ENCODE data around the gene SLIT1.
A peak's percentile ranks its signal among the peaks of the same experiment; 100 is the strongest.

Gene SLIT1

GRCh38 chr10:97078261-97078937 is 107.4 kb downstream of the SLIT1 start:
- no peak for DNase-seq

GRCh38 chr10:97076781-97077180 is 109.0 kb downstream of the SLIT1 start:
- DNase-seq: no peak

GRCh38 chr10:97075961-97076525 is 109.7 kb downstream of the SLIT1 start:
- DNase-seq: no peak

DNA sequence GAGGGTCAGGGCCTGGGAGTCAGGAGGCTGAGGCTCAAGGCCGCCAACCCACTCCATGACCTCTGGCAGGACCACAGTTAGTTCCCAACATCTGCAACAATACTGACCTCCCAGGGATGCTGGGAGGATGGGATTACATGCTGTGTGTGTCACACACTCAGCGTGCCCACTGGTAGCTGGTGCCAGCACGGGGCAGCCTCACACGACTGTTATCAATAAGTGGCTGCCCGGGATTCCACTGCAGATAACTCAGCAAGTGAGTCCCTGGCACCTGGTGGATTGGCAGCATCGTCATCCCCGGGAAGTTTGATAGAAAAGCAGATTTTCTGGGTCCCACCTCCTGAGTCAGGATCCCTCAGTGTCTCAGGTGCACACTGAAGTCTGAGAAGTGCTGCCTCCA is 110.3 kb downstream of the SLIT1 start:
- DNase-seq: no peak

- no peak for DNase-seq
These were observed 111.3 kb downstream of the SLIT1 start for GRCh38 chr10:97074256-97075145.

- peak; percentile 64 for DNase-seq
These were observed 112.7 kb downstream of the SLIT1 start for GRCh38 chr10:97072851-97073665.

GRCh38 chr10:97071496-97071895 is 114.3 kb downstream of the SLIT1 start:
- no peak for DNase-seq

GRCh38 chr10:97069576-97070362 is 116.0 kb downstream of the SLIT1 start:
- no peak for DNase-seq

GRCh38 chr10:97069026-97069425 is 116.7 kb downstream of the SLIT1 start:
- no peak for DNase-seq

DNA sequence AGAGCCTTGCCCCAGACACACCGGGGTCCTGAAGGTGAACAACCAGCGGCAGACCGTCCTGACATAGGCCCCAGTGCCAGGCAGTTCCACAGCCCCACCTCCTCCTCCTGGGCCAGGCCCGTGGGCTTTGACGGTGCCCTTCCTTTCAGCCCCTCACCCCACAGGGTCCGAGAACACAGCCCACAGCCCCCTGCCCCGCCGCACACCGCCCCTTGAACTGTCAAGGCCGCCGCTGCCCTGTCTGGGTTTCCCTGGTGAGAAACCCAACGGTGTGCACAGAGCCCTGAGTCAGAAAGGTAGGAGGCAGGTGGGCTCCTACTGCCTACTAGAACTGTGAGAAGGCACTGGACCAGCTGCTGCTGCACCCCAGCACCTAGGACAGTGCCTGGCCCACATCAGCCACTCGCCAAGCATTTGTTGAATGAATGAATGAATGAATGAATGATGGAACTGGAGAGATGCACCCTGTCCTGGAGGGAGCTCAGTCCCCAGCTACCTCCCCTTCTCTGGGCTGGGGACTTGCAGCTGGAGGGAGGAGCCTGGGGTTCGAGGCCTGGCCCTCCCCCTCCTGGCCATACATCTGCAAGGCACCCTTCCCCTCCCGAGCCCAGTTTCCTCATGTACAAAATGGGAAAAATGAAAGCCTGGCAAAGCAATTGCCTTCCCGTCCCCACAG is 117.9 kb downstream of the SLIT1 start:
- no peak for DNase-seq

DNA sequence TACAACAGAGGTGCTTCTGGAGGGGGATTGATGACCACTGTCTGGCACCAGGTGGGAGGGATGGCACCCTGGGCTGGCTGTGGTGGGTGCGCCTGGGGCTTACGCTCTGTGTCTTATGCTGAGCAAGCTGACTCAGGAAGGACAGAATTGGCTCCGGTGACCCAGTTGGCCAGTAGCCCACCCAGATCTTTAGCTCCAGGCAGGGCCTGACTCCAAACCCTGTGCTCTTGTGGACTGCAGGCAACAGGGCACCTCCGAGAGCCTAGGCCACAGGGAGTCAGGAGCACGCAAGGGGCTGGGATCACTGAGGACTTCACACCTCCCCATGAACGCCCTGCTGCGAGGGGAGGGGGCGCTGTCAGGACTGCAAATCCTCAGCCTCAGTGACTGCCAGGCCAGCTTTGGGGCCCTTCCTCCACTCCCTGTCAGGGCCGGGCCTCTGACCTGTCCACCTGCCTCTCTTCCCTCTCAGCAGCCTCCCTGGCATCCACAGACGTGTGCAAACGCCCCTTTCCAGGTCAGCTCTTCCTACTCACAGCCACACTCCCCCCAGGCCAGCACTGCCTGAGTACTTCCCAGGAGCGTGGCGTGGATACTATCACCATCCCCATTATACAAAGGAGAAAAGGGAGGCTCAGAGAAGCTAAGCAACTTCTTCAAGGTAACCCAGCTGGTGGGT is 118.7 kb downstream of the SLIT1 start:
- DNase-seq: no peak

DNA sequence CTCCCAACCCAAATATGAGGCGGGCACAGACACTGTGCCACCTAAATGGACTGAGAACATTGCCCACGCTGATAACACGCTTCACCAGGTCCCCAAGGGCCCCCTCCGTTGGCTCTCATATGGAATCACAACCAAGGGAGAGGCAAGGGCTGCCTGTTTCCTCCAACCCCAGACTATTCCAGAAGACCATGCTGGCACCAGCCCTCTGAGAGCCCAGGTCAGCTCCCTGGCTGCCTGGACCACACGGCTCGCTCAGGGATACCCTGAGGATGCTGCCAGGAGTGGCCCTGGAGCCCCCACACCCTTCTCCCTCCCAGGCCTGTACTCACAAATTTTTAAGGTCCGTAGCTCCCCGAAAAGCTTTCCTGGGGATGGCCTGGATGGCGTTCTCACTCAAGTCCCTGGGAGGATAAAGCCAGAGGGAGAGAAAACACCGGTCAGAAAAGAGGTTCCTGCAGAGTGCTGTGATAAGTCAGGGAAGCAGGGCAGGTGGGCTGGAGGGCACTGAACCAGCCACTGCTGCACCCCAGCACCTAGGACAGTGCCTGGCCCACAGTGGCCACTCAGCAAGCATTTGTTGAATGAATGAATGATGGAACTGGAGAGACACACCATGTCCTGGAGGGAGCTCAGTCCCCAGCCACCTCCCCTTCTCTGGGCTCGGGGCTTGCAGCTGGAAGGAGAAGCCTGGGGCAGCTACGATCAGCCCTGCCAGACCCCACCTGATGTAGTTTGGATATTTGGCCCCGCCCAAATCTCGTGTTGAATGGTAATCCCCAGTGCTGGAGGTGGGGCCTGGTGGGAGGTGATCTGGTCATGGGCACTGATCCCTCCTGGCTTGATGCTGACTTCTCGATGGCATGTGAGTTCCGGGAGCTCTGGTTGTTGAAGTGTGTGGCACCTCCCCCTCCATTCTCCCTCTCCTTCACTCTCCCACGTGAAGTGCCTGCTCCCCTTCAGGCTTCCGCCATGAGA is 119.8 kb downstream of the SLIT1 start:
- no peak for DNase-seq

- DNase-seq: no peak
These were observed 120.6 kb downstream of the SLIT1 start for GRCh38 chr10:97065128-97065527.

DNA sequence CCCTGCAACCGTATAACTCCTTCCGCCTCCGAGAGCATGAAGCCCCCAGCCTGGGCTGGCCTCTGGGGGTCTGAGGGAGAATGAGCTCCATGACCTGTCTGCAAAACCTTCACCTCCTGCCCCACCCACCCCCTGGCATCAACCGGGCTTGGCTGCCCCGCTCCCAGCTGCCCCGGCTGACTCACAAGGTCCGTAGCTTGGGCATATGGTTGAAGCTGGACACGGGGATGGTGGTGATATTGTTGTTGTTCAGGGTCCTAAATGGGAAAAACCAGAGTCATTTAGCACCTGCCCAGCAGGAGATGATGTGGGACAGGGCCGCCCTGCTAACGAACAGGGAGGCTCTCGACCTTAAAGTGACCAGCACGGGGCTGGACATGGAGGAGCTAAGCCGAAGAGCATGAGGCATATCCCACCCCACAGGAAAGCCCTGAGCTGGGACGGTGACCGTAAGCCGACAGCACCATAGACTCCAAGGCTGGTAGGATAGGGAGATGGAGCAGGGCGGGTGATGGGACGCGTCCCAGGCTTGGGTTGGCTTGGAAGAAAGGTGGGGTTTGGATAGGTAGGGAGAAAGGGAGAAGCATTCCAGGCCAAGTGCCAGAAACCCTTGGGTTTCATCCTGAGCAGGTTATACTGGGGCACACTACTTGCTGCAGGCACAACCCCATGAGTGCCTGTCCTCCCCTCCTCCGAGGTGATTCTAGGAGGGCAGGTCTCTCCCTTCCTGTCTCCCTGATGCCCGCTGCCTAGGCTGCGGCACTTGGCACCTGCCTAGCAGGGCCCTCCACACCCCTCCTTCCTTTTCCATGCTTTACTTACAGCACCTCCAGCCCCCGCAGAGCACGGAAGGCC is 121.5 kb downstream of the SLIT1 start:
- DNase-seq: no peak

GRCh38 chr10:97063271-97063982 is 122.3 kb downstream of the SLIT1 start:
- DNase-seq: no peak

DNA sequence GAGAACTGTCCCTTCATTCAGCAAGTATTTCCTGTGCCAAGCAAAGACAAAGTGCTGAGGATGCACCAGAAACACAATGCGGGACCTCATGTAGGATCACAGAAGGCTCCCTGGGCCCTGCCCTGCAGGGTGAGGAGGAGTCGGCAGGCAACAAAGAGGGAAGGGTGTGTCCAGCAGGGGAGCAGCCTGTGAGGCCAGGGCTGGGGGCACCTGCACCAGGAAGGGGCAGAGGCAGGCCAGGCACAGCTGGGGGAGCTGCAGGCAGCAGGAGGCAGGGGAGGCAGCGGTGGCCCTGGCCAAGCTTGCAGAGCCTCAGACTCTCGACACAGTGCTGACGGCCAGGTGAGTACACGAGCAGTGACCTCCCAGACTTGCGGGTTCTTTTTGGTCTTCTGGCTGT is 123.3 kb downstream of the SLIT1 start:
- no peak for DNase-seq

GRCh38 chr10:97062046-97062445 is 123.7 kb downstream of the SLIT1 start:
- DNase-seq: no peak

DNA sequence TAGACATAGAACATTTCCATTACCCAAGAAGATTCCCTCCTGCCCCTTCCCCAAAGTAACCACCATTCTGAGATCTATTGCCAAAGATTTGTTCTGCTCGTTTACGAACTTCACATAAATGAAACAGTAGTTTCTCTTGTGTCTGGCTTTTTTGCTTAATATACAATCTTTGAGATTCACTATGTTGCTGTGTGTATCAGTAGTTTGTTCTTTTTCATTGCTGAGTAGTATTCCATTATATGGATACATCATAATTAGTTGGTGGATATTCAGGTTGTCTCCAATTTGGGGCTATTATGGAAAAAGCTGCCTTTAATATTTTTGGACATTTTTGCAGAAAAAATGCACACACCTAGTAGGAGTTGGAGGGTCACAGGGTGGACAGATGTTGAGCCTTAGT is 124.3 kb downstream of the SLIT1 start:
- DNase-seq: no peak
